Kidney tubule cell (primary cell): Measurements from ENCODE around the gene SLC25A17.
"Not testable (repeated sequence)": the region's sequence is repeated elsewhere in the genome, so short reads cannot be mapped to it uniquely, and the experiment has no call there.

Experiments
- DNase-seq: peaks from one replicate; pipeline ENCODE4 v3.0.0-alpha.2; 2018; ENCODE audit warnings: low spot score

SLC25A17 gene

GRCh38 chr22:40818747-40819598 is at the start of gene SLC25A17:
SLC25A17 (minus strand) TSS chr22:40819346; CDS start chr22:40819248, 98 bp downstream.
- DNase-seq, result peak; percentile 87

GRCh38 chr22:40868379-40868778 is 49.2 kb upstream of the SLC25A17 start:
- not testable (repeated sequence) for DNase-seq

- DNase-seq, result no peak
Measured at GRCh38 chr22:40867109-40867508, 48.0 kb upstream of the SLC25A17 start.

- DNase-seq, result no peak
Measured at GRCh38 chr22:40862537-40862936, 43.4 kb upstream of the SLC25A17 start.

- DNase-seq, result no peak
Measured at GRCh38 chr22:40862013-40862412, 42.9 kb upstream of the SLC25A17 start, which contains the start of gene DNAJB7. DNAJB7 (minus strand) TSS chr22:40862113; CDS start chr22:40861994, 119 bp downstream.

GRCh38 chr22:40857309-40857855 is 38.2 kb upstream of the SLC25A17 start:
- DNase-seq, result no peak

GRCh38 chr22:40856513-40857308 is 37.6 kb upstream of the SLC25A17 start, which contains the start of the genes ST13 and XPNPEP3:
ST13 (minus strand) TSS chr22:40856639; CDS start chr22:40856540, 99 bp downstream.
XPNPEP3 (plus strand) TSS chr22:40857148; CDS start chr22:40857182, 34 bp downstream.
- peak; percentile 96 for DNase-seq

- DNase-seq, result peak; percentile 33
Measured at GRCh38 chr22:40855979-40856512, 36.9 kb upstream of the SLC25A17 start.

- no peak for DNase-seq
Measured at GRCh38 chr22:40855071-40855978, 36.2 kb upstream of the SLC25A17 start.

- no peak for DNase-seq
Measured at GRCh38 chr22:40853961-40854360, 34.8 kb upstream of the SLC25A17 start.

- no peak for DNase-seq
Measured at GRCh38 chr22:40853333-40853732, 34.2 kb upstream of the SLC25A17 start.

- not testable (repeated sequence) for DNase-seq
Measured at GRCh38 chr22:40845816-40846215, 26.7 kb upstream of the SLC25A17 start.

GRCh38 chr22:40844951-40845350 is 25.8 kb upstream of the SLC25A17 start:
- no peak for DNase-seq

GRCh38 chr22:40838486-40838885 is 19.3 kb upstream of the SLC25A17 start:
- DNase-seq, result no peak

- DNase-seq, result no peak
Measured at GRCh38 chr22:40834619-40835018, 15.5 kb upstream of the SLC25A17 start.

GRCh38 chr22:40829131-40829530 is 10.0 kb upstream of the SLC25A17 start:
- no peak for DNase-seq

GRCh38 chr22:40826984-40827741 is 8.0 kb upstream of the SLC25A17 start:
- peak; percentile 49 for DNase-seq

GRCh38 chr22:40826292-40826691 is 7.1 kb upstream of the SLC25A17 start:
- DNase-seq, result not testable (repeated sequence)

- DNase-seq, result no peak
Measured at GRCh38 chr22:40823426-40823825, 4.3 kb upstream of the SLC25A17 start.

- no peak for DNase-seq
Measured at GRCh38 chr22:40819599-40820140, 524 bp upstream of the SLC25A17 start.
